Measurements from ENCODE around the gene CREB3L4. TPM values are rescaled to one million over a fixed set of nuclear protein-coding genes. Genes with fewer than 3 reads are reported as not detected.

CREB3L4 gene
- total and polyA plus RNA-seq, 2 of the 4 experiments (the other 2 are of a cell fraction), result 6.5 to 9.8 TPM

- no peak for TF ChIP-seq CTCF (conservative IDR thresholded peaks at IDR 0.05; ENCODE audit: low read depth, low read length)
These were observed 21.7 kb upstream of the CREB3L4 start (continued) for GRCh38 chr1:153945795-153946621.
